ENCODE results near the gene GPBP1L1.

GRCh38 chr1:45640293-45640692 is 46.0 kb downstream of the GPBP1L1 start:
- TF ChIP-seq POLR2AphosphoS5 (IDR thresholded peaks at IDR 0.05; ENCODE audit: borderline replicate concordance, low read depth, low read length) (no peak), EZH2 (IDR thresholded peaks at IDR 0.05) (no peak)
